Skin of body (tissue), 2 donors: ENCODE measurements around the gene SACM1L. TPM values are rescaled to one million over a fixed set of nuclear protein-coding genes. Genes with fewer than 3 reads are reported as not detected.
A peak's percentile ranks its signal among the peaks of the same experiment; 100 is the strongest.
"Not testable (repeated sequence)": the region's sequence is repeated elsewhere in the genome, so short reads cannot be mapped to it uniquely, and the experiment has no call there.

Experiments
- DNase-seq: peaks from one replicate; lab custom pipeline; 2025; lab: John Stamatoyannopoulos, UW
- total RNA-seq: library from RNA; depleted of rRNA; stranded (reverse); fragments of >200 nt; gene quantifications from one replicate; pipeline ENCODE4 v1.2.3, GENCODE V29; 2014

SACM1L gene
- total RNA-seq, 1 donor from 2014 or later: 45.5 TPM

- no peak for DNase-seq
Observed at GRCh38 chr3:45667569-45667934, 21.6 kb upstream of the SACM1L start.

- DNase-seq: no peak
Observed at GRCh38 chr3:45670436-45670835, 18.8 kb upstream of the SACM1L start.

GRCh38 chr3:45670991-45671390, 18.2 kb upstream of the SACM1L start:
- peak; percentile 97 for DNase-seq

- DNase-seq: no peak
Observed at GRCh38 chr3:45673273-45673672, 15.9 kb upstream of the SACM1L start.

- peak; percentile 44 for DNase-seq
Observed at GRCh38 chr3:45676325-45677032, 12.7 kb upstream of the SACM1L start.

- DNase-seq: no peak
Observed at GRCh38 chr3:45677033-45677446, 12.2 kb upstream of the SACM1L start.

GRCh38 chr3:45677841-45678240, 11.4 kb upstream of the SACM1L start:
- DNase-seq: no peak

- DNase-seq: no peak
Observed at GRCh38 chr3:45679805-45680204, 9.4 kb upstream of the SACM1L start.

- DNase-seq: no peak
Observed at GRCh38 chr3:45681221-45681620, 8.0 kb upstream of the SACM1L start.

- DNase-seq: no peak
Observed at GRCh38 chr3:45681846-45682245, 7.3 kb upstream of the SACM1L start.

- DNase-seq: no peak
Observed at GRCh38 chr3:45682311-45682710, 6.9 kb upstream of the SACM1L start.

GRCh38 chr3:45682786-45683185, 6.4 kb upstream of the SACM1L start:
- no peak for DNase-seq

- no peak for DNase-seq
Observed at GRCh38 chr3:45683417-45684326, 5.5 kb upstream of the SACM1L start.

GRCh38 chr3:45684327-45684892, 4.8 kb upstream of the SACM1L start:
- DNase-seq: no peak

GRCh38 chr3:45685722-45686121, 3.5 kb upstream of the SACM1L start:
- not testable (repeated sequence) for DNase-seq

- DNase-seq: no peak
Observed at GRCh38 chr3:45686850-45687249, 2.3 kb upstream of the SACM1L start.

GRCh38 chr3:45687828-45688193, 1.4 kb upstream of the SACM1L start:
- DNase-seq: no peak

GRCh38 chr3:45688194-45688881, 858 bp upstream of the SACM1L start:
- DNase-seq: peak; percentile 69

- DNase-seq: no peak
Observed at GRCh38 chr3:45689787-45690145, 570 bp downstream of the SACM1L start.

- no peak for DNase-seq
Observed at GRCh38 chr3:45690336-45691035, 1.3 kb downstream of the SACM1L start.

GRCh38 chr3:45691842-45692241, 2.6 kb downstream of the SACM1L start:
- no peak for DNase-seq
